ENCODE measurements around the gene SEPTIN2.
"Not testable (repeated sequence)": the region's sequence is repeated elsewhere in the genome, so short reads cannot be mapped to it uniquely, and the experiment has no call there.

The SEPTIN2 gene

GRCh38 chr2:241315093-241315878 is 439 bp upstream of the SEPTIN2 start, which contains the start of gene HDLBP:
TSS of gene HDLBP (minus strand) at chr2:241315672. CDS start at chr2:241266869, 48,803 bp downstream.
- FAIRE-seq = no peak
- TF ChIP-seq CTCF (IDR thresholded peaks at IDR 0.05; ENCODE audit: insufficient read depth, missing control alignments) = peak; percentile 47
- peak; percentile 85 for DNase-seq (ENCODE audit: insufficient read length, low spot score)

- no peak for FAIRE-seq
- no peak for TF ChIP-seq CTCF (IDR thresholded peaks at IDR 0.05; ENCODE audit: insufficient read depth, missing control alignments)
Measured at GRCh38 chr2:241316825-241317224, 1.1 kb downstream of the SEPTIN2 start.

GRCh38 chr2:241317391-241317790 is 1.7 kb downstream of the SEPTIN2 start:
- DNase-seq (ENCODE audit: insufficient read length, low spot score) (no peak), FAIRE-seq (no peak)

More at GRCh38 chr2:241316825-241317224, 1.1 kb downstream of the SEPTIN2 start:
- DNase-seq (ENCODE audit: insufficient read length, low spot score) = no peak

GRCh38 chr2:241318830-241319229 is 3.1 kb downstream of the SEPTIN2 start:
- not testable (repeated sequence) for FAIRE-seq; DNase-seq (ENCODE audit: insufficient read length, low spot score)

More at GRCh38 chr2:241317391-241317790, 1.7 kb downstream of the SEPTIN2 start:
- TF ChIP-seq CTCF (IDR thresholded peaks at IDR 0.05; ENCODE audit: insufficient read depth, missing control alignments) = no peak

GRCh38 chr2:241320394-241320793 is 4.7 kb downstream of the SEPTIN2 start:
- no peak for FAIRE-seq
- TF ChIP-seq CTCF (IDR thresholded peaks at IDR 0.05; ENCODE audit: insufficient read depth, missing control alignments) = no peak
- no peak for DNase-seq (ENCODE audit: insufficient read length, low spot score)

- no peak for DNase-seq (ENCODE audit: insufficient read length, low spot score)
- no peak for FAIRE-seq
- no peak for TF ChIP-seq CTCF (IDR thresholded peaks at IDR 0.05; ENCODE audit: insufficient read depth, missing control alignments)
Measured at GRCh38 chr2:241321033-241321432, 5.3 kb downstream of the SEPTIN2 start.

GRCh38 chr2:241321886-241322285 is 6.2 kb downstream of the SEPTIN2 start:
- DNase-seq (ENCODE audit: insufficient read length, low spot score) (no peak), FAIRE-seq (no peak)
- no peak for TF ChIP-seq CTCF (IDR thresholded peaks at IDR 0.05; ENCODE audit: insufficient read depth, missing control alignments)
